HG03520 (cell line): ENCODE measurements around the gene CUL3.
"Not testable (repeated sequence)": the region's sequence is repeated elsewhere in the genome, so short reads cannot be mapped to it uniquely, and the experiment has no call there.

Source experiments
- ATAC-seq: cut with Tn5 transposase; IDR thresholded peaks from one replicate; pipeline ENCODE4 v1.9.1; 2021; ENCODE audit warnings: mild to moderate bottlenecking, moderate library complexity; ENCODE audit not compliant: unreplicated experiment

CUL3 gene

DNA sequence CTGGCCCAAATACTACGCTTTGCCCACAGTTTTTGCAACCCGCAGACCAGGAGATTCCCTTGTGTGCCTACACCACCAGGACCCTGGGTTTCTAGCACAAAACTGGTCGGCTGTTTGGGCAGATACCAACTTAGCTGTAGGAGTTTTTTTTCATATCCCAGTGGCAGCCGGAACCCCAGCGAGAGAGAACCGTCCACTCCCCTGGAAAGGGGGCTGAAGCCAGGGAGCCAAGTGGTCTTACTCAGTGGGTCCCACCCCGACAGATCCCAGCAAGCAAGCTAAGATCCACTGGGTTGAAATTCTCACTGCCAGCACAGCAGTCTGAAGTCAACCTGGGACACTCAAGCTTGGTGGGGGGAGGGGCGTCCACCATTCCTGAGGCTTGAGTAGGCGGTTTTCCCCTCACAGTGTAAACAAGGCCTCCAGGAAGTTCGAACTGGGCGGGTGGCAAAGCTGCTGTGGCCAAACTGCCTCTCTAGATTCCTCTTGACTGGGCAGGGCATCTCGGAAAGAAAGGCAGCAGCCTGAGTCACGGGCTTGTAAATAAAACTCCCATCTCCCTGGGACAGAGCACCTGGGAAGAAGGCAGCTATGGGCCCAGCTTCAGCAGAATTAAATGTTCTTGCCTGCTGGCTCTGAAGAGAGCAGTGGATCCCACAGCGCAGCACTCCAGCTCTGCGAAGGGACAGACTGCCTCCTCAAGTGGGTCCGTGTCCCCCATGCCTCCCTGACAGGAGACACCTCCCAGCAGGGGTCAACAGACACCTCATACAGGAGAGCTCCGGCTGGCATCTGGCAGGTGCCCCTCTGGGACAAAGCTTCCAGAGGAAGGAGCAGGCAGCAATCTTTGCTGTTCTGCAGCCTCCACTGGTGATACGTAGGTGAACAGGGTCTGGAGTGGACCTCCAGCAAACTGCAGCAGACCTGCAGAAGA lies 99.8 kb downstream of the CUL3 start:
- ATAC-seq = not testable (repeated sequence)

DNA sequence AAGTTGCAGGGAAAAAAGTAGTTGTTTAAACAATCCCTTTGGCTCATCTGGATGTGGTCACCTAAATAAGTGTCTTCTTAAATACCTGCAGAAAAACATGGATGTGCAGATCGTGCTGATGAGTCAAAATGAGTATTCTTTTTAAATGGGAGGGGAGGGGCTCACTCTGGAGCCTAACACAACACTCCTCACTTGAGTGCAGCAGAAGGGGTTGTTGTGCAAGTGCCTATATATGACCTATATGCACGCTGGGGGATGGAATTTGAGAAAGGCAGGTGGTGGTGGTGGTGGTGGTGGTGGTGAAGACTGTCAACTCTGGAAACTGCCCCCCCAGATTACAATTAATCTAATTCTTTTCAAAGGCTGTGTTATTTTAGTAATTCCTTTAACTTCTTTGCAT lies 105.3 kb downstream of the CUL3 start:
- ATAC-seq = no peak

DNA sequence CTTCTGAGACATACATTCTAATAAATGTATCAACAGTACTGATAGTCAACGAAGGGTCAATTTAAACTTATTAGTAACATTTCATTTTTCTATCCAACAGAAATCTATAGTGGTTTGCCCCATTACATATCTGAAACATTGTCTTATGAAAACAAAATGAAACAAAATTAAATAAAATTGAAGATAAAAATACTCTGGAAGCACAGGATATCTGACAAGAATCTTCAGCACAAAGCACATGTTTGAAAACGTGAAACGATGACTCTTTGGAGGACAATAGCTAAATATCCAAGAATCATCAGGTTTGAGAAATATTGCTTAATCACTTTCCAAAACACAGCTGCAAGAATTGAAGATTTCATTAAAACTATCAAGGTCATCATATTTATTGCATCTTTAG lies 112.3 kb downstream of the CUL3 start:
- ATAC-seq = no peak

DNA sequence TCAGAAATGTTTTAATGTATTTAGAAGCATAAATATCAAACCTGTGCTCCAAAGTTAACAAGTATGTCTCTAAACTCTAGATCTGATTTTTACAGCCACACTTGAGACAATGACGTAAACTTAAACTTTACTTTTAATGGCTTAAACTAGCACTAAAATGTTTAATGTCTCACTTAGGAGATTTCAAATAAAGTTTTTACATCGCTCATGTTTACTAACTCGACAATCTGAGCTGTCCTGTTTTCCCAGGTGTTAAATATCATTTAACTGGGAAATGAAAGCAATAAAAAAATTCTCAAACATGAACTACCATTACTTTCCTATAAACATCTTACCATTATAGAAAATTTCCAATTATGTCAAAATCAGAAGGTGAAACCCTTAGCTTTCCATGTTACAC lies 113.0 kb downstream of the CUL3 start:
- ATAC-seq = no peak

DNA sequence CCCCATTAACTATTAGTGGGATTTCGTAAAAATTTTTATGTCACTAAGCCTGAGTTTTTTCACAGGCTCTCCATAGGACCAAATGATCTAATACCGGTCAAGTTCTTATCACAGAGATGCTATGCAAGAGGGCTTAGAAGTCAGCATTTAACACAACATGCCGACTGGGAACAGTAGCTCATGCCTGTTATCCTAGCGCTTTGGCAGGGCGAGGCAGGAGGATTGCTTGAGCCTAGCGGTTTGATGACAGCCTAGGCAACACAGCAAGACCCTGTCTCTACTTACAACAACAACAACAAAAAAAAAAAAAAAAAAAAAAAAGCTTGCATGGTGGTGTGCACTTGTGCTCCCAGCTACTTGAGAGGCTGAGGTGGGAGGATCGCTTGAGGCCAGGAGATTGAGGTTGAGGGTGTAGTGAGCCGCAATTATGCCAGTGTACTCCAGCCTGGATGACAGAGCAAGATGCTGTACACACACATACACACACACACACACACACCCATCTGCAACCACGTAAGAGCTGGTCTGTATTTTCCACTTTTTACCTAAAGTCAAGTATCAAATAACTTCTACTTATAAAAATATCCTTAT lies 115.7 kb downstream of the CUL3 start:
- no peak for ATAC-seq

DNA sequence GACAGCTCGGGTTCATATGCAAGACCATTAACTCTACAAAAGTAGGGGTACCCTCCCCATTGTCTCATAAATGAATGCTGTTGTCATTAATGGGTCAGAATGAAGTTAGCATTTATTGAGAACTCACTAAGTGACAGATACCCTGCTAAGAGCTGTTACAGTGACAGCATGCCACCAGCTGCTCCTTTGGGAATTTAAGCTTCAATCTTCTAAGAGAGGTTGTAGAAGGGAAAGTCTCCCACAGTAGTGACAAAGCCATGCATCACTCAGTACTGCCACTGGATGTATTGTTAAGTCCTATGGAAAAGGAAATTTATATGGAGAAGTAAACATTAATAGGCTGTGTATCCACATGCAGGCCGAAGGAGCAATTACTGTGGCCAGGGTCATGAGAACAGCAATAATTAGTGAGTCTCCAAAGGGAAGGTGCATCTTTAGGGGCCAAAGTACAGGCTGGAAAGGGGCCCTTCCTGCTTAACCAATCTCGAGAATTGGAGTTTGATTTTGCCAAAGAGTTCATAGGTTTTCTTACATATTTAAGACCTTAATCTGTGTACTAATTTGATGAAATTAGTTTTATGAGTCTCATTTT lies 118.8 kb downstream of the CUL3 start:
- no peak for ATAC-seq

DNA sequence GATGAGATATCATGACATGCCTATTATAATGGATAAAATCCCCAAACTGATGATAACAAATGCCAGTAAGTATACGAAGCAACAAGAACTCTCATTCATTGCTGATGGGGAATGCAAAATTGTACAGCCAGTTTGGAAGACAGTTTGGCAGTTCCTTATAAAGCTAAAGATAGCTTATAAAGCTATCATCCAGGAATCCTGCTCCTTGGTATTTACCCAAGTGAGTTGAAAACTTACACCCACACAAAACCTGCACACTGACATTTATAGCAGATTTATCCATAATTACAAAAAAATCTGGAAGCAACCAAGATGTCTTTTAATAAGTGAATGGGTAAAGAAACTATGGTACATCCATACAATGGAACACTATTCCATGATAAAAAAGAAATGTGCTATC lies 123.8 kb downstream of the CUL3 start:
- no peak for ATAC-seq

DNA sequence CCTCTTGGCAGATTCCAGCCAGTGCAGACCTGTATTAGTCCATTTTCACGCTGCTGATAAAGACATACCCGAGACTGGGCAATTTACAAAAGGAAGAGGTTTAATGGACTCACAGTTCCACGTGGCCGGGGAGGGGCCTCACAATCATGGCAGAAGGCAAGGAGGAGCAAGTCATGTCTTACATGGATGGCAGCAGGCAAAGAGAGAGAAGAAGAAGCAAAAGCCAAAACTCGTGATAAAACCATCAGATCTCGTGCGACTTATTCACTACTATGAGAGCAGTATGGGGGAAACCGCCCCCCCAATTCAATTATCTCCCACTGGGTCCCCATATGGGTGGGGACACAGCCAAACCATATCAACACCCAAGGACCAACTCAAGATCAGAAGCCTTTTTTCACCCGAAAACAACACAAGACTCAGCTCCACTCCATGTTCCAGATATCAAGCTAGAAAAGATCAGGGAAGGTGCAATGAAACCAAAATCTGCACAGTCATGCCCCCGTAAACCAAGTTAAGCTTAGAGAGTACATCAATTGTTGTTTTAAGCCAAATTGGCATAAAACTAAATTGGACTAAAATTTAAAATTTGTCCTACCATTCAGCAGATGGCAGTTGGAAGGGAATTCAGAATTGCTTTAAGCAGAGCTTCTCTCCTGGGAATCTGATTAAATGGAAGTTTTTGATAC lies 127.6 kb downstream of the CUL3 start:
- ATAC-seq = no peak

DNA sequence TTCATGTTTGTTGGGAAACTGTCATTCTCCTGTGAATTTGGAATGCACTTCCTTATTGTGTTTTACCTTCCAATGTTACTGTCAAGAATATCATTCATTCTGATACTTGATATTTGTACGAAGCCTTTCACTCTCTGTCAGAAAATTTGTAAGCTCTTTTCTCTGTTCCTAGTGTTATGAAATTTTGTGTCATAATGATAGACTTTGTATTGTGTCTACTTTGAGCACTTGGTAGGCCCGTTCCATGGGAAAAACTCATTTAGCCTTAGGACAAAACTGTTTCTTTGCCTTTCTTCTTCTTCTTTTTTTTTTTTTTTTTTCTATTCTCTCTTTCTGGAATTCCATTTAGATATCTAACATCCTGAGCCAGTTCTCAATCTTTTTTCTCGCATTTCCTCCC lies 131.3 kb downstream of the CUL3 start:
- no peak for ATAC-seq

DNA sequence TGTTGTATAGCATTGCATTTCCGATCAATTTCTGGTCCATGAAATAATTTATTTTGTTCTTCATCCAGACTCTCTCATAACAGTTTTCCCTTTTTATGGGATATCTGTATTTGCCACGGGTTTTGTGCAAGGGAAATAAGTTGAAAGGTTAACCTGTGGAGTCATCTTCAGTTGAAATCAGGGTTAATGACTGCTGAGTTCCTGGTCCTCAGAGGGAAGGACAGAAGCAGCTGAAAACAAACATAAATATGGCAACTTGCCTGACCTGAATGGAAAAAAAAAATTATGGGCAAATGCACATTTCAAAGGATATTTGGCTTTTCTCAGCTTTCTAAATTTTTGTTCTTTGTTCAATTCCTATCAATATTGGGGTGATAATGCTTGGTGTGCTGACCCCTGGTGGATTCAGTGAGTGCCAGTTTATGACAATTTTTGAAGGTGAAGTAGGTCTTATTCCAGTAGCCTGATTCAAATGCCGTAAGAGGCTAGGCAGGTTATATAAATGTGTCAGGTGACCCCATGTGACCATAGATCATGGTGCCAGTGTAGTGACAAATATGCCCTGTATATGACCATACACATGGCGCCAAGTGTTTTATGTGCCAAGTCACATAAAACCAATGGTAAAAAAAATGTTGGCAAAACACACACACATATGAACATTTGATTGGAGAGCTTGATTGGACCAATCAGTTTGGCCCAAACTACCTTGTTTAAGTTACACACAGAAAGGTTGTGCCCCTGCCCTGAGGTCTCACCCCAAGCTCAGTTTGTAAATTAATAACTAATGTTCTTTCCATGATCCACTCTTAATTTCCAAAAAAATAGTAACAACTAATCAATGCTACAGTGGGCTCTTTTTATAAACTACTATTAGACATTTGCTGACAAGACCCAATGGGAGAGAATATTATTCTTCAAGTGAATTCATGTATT lies 135.7 kb downstream of the CUL3 start:
- ATAC-seq = no peak

DNA sequence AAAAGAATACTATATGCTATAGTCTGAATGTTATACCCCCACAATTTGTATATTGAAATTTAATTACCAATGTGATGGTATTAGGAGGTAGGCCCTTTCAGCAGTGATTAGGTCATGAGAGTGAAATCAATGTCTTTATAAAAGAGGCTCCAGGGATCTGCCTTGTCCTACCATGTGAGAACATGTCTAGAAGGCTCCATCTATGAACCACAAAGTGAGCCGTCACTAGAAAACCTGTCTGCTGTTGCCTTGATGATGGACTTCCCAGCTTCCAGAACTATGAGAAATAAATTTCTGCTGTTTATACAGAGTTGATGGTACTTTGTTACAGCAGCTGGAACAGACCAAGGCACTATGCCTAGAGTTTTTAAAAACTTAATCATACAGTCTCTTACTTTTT lies 136.9 kb downstream of the CUL3 start:
- ATAC-seq = no peak

DNA sequence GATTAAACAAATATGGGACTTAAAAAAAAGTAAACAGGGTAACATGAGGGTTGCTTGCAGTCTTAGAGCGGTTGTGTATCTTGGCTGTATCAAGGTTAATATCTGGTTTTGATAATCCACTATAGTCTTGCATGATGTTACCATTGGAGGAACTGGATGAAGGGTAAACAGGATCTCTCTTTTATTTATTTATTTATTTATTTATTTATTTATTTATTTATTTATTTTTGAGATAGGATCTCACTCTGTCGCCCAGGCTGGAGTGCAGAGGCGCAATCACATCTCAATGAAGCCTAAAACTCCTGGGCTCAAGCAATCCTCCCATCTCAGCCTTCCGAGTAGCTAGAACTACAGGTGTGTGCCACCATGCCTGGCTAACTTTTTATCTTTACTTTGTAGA lies 140.4 kb downstream of the CUL3 start:
- ATAC-seq = no peak

DNA sequence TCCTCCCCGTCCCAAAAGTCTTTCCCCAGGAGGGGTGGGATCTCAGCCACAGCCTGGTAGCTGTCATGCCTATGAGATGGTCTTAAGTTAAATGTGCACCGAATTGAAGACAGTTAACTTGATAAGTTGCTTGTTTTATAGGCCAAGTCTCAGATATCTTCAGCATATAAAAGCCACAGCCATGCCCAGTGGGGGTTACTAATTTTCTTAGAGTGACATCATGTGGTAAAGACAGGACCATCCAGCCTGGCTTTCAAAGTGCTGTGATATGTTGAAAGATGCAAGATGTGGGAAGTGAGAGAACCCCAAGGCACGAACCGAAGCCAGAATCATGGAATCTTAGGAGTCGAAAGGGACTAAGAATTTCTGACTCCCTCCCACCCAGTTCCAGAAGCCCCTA lies 141.1 kb downstream of the CUL3 start:
- ATAC-seq = no peak

DNA sequence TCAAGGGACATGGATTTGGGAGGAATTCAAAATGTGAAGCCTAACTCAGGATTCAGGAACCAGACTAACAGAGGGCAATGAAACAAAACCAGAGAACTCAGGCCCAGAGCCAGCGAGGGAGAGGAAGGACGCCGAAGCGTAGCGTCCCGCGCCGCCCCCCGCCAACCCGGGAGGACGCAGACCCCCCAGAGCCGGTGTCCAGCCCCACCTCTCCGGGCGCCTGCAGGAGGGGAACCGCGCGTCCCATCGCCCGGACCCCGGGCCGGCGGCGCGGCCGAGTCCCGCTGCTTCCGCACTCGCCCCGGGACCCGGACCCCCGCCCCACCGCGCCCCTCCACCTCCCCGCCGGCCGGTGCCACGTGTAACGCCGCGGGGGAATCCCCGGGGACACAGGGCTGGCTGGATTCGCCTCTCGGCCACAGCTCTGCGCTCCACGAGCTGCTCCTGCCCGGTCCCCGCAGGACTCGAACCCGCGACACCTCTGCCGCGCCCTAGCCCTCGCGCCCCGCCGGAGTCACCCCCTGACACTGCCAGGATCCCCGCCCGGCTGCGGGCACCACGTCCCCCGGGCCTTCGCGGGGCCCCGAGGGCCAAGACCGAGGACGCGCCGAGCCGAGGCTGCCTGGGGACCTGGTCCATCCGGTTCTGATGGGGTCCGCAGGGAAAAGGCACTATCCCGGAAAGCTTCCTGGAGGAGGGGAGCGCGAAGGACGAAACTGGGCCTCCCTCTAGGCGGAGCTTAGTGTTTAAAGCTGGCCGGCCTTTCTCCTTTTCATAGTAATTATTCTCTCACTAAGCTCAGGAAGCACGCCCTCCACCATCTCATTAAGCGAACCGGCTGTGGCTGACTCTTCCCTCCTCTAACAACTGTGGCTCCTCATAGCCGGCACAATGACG lies 142.8 kb downstream of the CUL3 start:
- ATAC-seq = no peak

DNA sequence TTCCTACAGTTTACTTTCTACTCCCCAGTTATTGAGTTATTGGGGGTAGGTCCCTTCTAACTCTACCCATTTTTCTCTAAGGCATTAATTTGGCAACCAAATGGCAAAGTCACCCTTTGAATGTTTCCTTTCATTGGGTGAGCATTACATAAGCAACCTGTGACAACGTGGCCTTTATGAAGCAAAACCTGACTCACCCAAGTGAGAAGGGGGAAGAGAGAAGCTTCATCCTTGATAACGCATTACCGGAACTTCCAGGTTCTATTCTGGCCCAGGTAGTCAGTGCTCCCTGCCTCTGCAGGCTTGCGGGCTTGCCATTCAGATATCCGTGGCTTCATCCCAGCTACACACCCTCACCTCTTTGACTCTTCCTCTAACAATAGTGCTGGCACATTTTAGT lies 144.2 kb downstream of the CUL3 start:
- no peak for ATAC-seq

DNA sequence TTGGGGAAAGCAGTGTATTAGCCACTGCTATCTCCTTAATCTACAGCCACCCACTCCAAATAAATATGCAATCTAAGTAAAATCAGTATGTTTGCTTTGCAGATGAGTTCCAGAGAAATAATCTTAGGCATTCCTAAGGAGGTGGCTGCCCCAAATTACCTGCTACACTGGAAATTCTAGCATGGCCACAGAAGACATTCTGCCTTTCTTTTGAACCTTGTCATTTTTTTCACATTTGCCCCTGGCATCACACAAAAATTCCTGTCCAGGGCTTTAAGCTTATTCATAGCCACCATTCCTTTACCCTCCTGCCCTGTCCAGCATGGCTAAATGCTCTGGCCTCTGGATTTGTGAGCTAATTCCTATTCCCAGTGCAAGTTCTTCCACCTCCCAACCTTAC lies 146.4 kb downstream of the CUL3 start:
- no peak for ATAC-seq

DNA sequence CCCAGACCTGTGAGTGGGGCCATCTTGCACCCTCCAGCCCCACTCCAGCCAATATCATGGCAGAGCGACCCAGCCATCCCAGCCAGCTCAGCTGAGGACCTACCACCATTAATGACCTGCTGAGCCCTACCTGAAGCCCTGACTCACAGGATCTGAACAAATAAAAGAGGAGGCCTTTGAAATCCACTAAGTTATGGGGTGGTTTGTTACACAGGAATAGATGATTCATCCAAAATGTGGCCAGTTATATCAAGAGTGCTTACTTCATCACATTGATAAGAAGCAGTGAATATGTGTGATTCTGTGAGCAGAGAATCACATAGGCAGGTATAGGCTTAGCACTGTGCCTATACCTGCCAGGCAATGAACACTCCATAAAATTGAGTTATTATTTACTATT lies 148.5 kb downstream of the CUL3 start:
- no peak for ATAC-seq

DNA sequence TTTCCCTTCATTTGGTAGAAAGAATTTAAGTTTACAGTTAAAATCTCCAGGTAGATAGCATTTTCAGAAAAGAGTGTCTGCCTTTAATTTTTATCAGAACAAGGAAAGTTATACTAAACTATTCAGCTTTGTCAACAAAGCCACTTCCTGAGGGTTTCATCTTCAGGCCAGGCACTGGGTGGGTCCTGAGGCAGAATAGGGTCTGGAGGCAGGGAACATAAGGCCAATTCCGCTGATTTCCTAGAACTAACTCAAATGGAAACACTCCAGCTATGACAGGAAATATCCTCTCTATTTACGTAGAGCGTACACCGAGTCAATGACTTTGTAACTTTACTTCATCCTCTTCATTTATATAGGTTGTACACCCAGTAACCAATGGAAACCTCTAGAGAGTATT lies 150.5 kb downstream of the CUL3 start:
- no peak for ATAC-seq

DNA sequence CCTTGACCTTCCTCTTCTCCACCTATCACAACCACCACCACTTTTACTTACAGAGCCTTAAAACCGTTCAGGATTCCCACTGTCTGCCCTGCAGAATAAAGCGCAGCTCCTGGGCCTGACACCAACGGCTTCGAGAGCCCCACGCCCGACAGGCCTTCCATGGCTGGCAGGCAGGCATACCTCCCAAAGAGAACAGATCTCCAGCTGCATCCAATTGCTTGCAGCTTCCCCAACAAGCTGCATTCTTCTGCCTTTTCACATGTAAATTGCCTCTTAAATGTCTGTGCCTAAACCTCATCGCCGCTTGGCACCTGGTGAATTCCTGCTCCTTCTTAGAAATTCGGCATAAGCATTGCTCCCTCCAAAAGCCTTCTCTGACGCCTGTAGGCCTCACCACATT lies 151.7 kb downstream of the CUL3 start:
- ATAC-seq = no peak
